Stomach (tissue), 19 donors: ENCODE results near the gene THBS3. TPM values are rescaled to one million over a fixed set of nuclear protein-coding genes. Genes with fewer than 3 reads are reported as not detected.

Source experiments
- DNase-seq, 2 donors: peaks; one replicate each; pipeline versions ENCODE4 v3.0.0 to v3.0.0-alpha.2; 2013 to 2019
- H3K27ac ChIP-seq, 5 donors: fragments of 200-600 bp in 4 of 5; sonication (generic) in 4 of 5; one replicate each; pipeline ENCODE4 v1.5.1; 2013 to 2019; ENCODE audit warnings: mild to moderate bottlenecking in 1 of 5, moderate library complexity in 1 of 5
- H3K27me3 ChIP-seq, 3 donors: fragments of 200-600 bp; sonication (generic); one replicate each; pipeline ENCODE4 v1.5.1; 2017 to 2019; ENCODE audit warnings: mixed run types in 1 of 3
- H3K36me3 ChIP-seq, 4 donors: fragments of 200-600 bp; sonication (generic); 1 replicate in 3 of 4; 2 replicates in 1 of 4; pipeline ENCODE4 v1.5.1; 2016 to 2019
- H3K4me1 ChIP-seq, 4 donors: fragments of 200-600 bp; sonication (generic); one replicate each; pipeline ENCODE4 v1.5.1; 2016 to 2019
- H3K4me3 ChIP-seq, 4 donors: fragments of 200-600 bp; sonication (generic) in 3 of 4; one replicate each; pipeline ENCODE4 v1.5.1; 2016 to 2019; ENCODE audit warnings: mild to moderate bottlenecking in 1 of 4
- H3K9me3 ChIP-seq, 4 donors: fragments of 200-600 bp; sonication (generic); one replicate each; pipeline ENCODE4 v1.5.1; 2016 to 2019
- CTCF ChIP-seq, 7 experiments: fragments of 450-650 bp in 4 of 7; fragments of 200-600 bp in 3 of 7; sonication (generic) in 3 of 7; IDR thresholded peaks; one replicate each; pipeline ENCODE4 v1.5.1; 2016 to 2019; ENCODE audit warnings: antibody characterized with exemption in 7 of 7, control low read depth in 2 of 7, mild to moderate bottlenecking in 1 of 7
- EP300 ChIP-seq: sonication (generic); formaldehyde crosslinking; IDR thresholded peaks from one replicate; pipeline ENCODE4 v1.6.1; 2017; ENCODE audit warnings: antibody characterized with exemption
- POLR2A ChIP-seq, 4 donors: fragments of 450-650 bp; IDR thresholded peaks; one replicate each; pipeline ENCODE4 v1.6.1; 2016; ENCODE audit warnings: antibody characterized with exemption in 4 of 4, control low read depth in 2 of 4, mild to moderate bottlenecking in 1 of 4, moderate library complexity in 1 of 4
- POLR2AphosphoS5 ChIP-seq, 3 donors: sonication (generic); formaldehyde crosslinking; IDR thresholded peaks; one replicate each; pipeline ENCODE4 v1.6.1; 2016; ENCODE audit warnings: antibody characterized with exemption in 3 of 3
- WGBS, 5 donors: extraction: QIAGEN DNeasy Blood & Tissue Kit in 3 of 5; methylation state at CpG; one replicate each; pipeline versions ENCODE4 v1.1.5 to v1.1.7; 2013 to 2018; 5-methylcytosine and 5-hydroxymethylcytosine counted together
- intact Hi-C: fragments of 100-400 bp; cut with DNase I; formaldehyde crosslinking; loops from one replicate; pipeline ENCODE4 v1.15.1; 2023; ENCODE audit warnings: low total_unique reads
- long read RNA-seq, 10 donors: transcript quantifications; one replicate each; lab custom pipeline, GENCODE V29; 2026
- polyA plus RNA-seq, 3 donors: library from polyadenylated mRNA; stranded (reverse); fragments of 200-250 nt; gene quantifications; one replicate each; pipeline ENCODE4 v1.2.3, GENCODE V29; 2013
- total RNA-seq, 5 donors: library from RNA; depleted of rRNA; stranded (reverse); fragments of >200 nt; gene quantifications; one replicate each; pipeline versions ENCODE4 v1.1.0 to v1.2.3, GENCODE V29; 2014 to 2016
- donor health status: healthy with polysubstance abuse.
- donor health status: Bipolar disorder and iron deficiency.
- donor health status: healthy.

Gene THBS3
- total RNA-seq (10 to 100 TPM; 11.0 to 65.9 (median 25.4) TPM), polyA plus RNA-seq (10 to 100 TPM; 11.0 to 27.9 (median 17.8) TPM)
- long read RNA-seq, donor 1, result 0 reads
- long read RNA-seq, donor 2, partial matches to known transcripts, result 0 of 2 reads
- long read RNA-seq, donor 2, other reads (novel, unspliced or antisense), result 0 of 2 reads
- long read RNA-seq, donor 3, result 0 reads
- long read RNA-seq, donor 4, result 0 reads
- long read RNA-seq, donor 5, partial matches to known transcripts, result 0 of 4 reads
- long read RNA-seq, donor 5, other reads (novel, unspliced or antisense), result 0 of 4 reads
- long read RNA-seq, donor 6, result 0 reads
- long read RNA-seq, donor 7, partial matches to known transcripts, result 0 of 2 reads
- long read RNA-seq, donor 7, other reads (novel, unspliced or antisense), result 0 of 2 reads
- long read RNA-seq, donor 8, partial matches to known transcripts, result 0 of 1 reads
- long read RNA-seq, donor 8, other reads (novel, unspliced or antisense), result 0 of 1 reads
- long read RNA-seq, donor 9, partial matches to known transcripts, result 0 of 1 reads
- long read RNA-seq, donor 9, other reads (novel, unspliced or antisense), result 0 of 1 reads
- long read RNA-seq, donor 10, partial matches to known transcripts, result 0 of 1 reads
- long read RNA-seq, donor 10, other reads (novel, unspliced or antisense), result 0 of 1 reads

DNA sequence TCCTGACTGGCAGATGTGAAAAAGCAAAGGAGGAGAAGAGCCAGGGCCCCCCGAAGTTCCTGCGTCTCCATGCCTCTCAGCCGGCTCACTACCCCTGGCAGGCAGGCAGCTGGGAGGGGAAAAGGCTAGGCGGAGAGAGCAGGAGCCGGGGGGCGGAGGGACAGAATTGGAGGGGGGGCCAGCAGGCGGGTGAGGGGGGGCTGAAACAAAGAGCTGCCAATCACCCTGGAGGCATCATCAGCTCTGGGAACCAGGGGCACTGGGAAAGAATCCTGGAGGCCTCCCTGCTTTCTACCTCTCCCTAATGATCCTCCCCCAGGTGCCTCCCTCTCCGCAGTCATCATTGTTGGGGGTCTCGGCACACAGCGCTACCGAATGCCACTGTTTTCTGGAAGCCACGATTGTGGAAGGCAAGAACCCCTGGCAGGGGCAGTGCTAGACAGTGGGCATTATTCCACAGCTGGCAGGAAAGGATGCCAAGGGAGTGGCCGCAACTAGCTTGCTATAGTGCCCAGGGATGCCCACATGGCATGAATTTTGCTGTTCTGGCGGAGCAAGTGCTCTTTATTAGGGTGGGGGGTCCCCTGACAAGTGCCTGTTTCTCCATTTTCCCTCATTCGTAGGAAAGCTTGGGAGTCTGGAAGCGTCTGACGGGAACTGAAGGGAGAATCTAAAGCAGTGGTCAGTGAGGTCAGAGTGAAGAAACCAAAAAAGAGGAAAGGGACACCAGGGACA lies at the start of gene THBS3:
TSS of gene THBS3 (minus strand) at position 92 of the 735 bp plus-strand sequence. CDS start at position 71, 21 bp downstream.
- Histone ChIP-seq H3K27ac (peak within 1 kb of the TSS; percentile 98 to 100 (median 99)), H3K27me3 (no peaks in the 10 kb centered on the region), H3K4me1 (peaks cover 26 to 42% (median 36%) of the 10 kb centered on the region in 4 donors), H3K36me3 (peaks cover 0 to 23% (median 17%) of the 10 kb centered on the region in 4 donors), H3K4me3 (peak within 1 kb of the TSS; percentile 77 to 94 (median 86)), H3K9me3 (no peaks in the 10 kb centered on the region)
- no peak for TF ChIP-seq EP300
- DNase-seq, result peak in 1 of 2 donors; percentile 85
- intact Hi-C loops, result no loop called here
- WGBS, 5 donors, result 16 to 24% (median 17%) methylated on average over 17 of the region's 17 CpGs

GRCh38 chr1:155256058-155256852 lies 48.6 kb upstream of the THBS3 start:
- intact Hi-C loops, result loop anchor here (10.0 kb wide), 1 partner anchor 339 kb away; no protein-coding TSS in a partner anchor
- Histone ChIP-seq H3K27me3 (no peaks in the 10 kb centered on the region), H3K36me3 (peaks cover 18 to 46% (median 40%) of the 10 kb centered on the region in 4 donors), H3K9me3 (no peaks in the 10 kb centered on the region), H3K27ac (peak overlapping the region; percentile 93 to 98 (median 96)), H3K4me3 (peak overlapping the region; percentile 80 to 94 (median 90)), H3K4me1 (peaks cover 29 to 48% (median 43%) of the 10 kb centered on the region in 4 donors)
- no peak for TF ChIP-seq CTCF (IDR thresholded peaks at IDR 0.05)
- no peak for TF ChIP-seq POLR2A (IDR thresholded peaks at IDR 0.05)
- no peak for TF ChIP-seq POLR2AphosphoS5 (IDR thresholded peaks at IDR 0.05)
- no peak for TF ChIP-seq EP300
- WGBS, 5 donors, result 69 to 76% (median 71%) methylated on average over 17 to 20 of the region's 20 CpGs
- DNase-seq, result no peak

DNA sequence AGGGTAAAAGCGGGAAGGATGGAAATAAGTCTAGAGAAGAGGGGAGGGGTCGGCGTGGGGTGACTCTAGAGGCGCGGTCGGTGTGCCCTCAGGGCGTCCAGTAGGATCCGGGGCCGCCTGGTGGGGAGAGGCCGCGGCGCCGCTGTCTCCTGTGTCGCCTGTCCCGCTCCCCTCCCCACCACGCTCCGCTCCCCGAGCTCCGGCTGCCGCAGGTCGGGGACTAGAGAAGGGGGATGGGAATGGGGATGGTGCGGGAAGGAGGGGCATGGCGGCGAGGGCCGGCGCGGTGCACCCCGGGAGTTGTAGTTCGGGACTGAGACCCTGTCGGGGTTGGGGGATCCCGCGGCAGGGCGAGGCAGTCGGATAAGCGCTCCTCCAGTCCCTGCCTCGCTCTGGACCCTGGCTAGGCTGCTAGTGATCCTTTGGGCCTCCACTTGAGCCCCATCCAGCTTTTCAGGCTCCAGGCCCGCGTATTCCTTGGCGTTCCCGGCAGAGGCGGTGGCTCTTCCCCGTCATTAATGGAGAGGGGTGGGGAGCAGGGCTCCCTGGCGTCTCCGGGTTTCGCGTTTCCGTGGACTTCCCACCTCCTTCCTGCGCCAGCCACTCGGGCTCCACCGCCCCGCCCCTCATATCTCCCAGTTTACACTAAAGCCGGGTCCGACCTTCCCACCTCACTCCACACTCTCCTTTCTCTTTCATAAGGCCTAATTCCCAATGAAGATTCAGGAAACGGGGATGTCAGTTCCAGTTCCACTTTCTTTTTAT lies 47.7 kb upstream of the THBS3 start, which contains the start of gene ENTREP3:
TSS of gene ENTREP3 (minus strand) at position 241 of the 765 bp plus-strand sequence. CDS start 606 bp downstream, outside the sequence.
- peak; percentile 86 to 97 for DNase-seq
- Histone ChIP-seq H3K27me3 (no peaks in the 10 kb centered on the region), H3K9me3 (no peaks in the 10 kb centered on the region), H3K4me3 (peak within 1 kb of the TSS; percentile 80 to 94 (median 90)), H3K4me1 (peaks cover 30 to 48% (median 42%) of the 10 kb centered on the region in 4 donors), H3K27ac (peak within 1 kb of the TSS; percentile 93 to 98 (median 96)), H3K36me3 (peaks cover 18 to 44% (median 38%) of the 10 kb centered on the region in 4 donors)
- whole genome bisulfite sequencing, 5 donors, result 1 to 5% (median 2%) methylated on average over 44 to 54 of the region's 54 CpGs
- intact Hi-C loops, result loop anchor here (10.0 kb wide), 1 partner anchor 339 kb away; no protein-coding TSS in a partner anchor
- TF ChIP-seq EP300, result no peak
- TF ChIP-seq POLR2AphosphoS5 (IDR thresholded peaks at IDR 0.05), result peak; percentile 78 to 89 (median 82)

GRCh38 chr1:155254714-155255242 lies 47.1 kb upstream of the THBS3 start:
- Histone ChIP-seq H3K27me3 (no peaks in the 10 kb centered on the region), H3K4me3 (peak overlapping the region; percentile 80 to 94 (median 90)), H3K4me1 (peaks cover 34 to 48% (median 42%) of the 10 kb centered on the region in 4 donors), H3K9me3 (no peaks in the 10 kb centered on the region), H3K36me3 (peaks cover 14 to 38% (median 32%) of the 10 kb centered on the region in 4 donors), H3K27ac (peak overlapping the region; percentile 93 to 98 (median 96))
- DNase-seq, result peak in 1 of 2 donors; percentile 68
- no peak for TF ChIP-seq POLR2A (IDR thresholded peaks at IDR 0.05)
- no peak for TF ChIP-seq CTCF (IDR thresholded peaks at IDR 0.05)
- 1 to 4% (median 2%) methylated on average over 14 to 35 of the region's 35 CpGs for WGBS, 5 donors
- intact Hi-C loops, result loop anchor here (10.0 kb wide), 1 partner anchor 340 kb away; no protein-coding TSS in a partner anchor
